HG03060 (cell line): Measurements from ENCODE around the gene RGS9BP.
"Not testable (repeated sequence)": the region's sequence is repeated elsewhere in the genome, so short reads cannot be mapped to it uniquely, and the experiment has no call there.

Experiments
- ATAC-seq: cut with Tn5 transposase; IDR thresholded peaks from one replicate; pipeline ENCODE4 v1.9.1; 2021; ENCODE audit warnings: low read depth, moderate number of reproducible peaks; ENCODE audit not compliant: unreplicated experiment

Gene RGS9BP

DNA sequence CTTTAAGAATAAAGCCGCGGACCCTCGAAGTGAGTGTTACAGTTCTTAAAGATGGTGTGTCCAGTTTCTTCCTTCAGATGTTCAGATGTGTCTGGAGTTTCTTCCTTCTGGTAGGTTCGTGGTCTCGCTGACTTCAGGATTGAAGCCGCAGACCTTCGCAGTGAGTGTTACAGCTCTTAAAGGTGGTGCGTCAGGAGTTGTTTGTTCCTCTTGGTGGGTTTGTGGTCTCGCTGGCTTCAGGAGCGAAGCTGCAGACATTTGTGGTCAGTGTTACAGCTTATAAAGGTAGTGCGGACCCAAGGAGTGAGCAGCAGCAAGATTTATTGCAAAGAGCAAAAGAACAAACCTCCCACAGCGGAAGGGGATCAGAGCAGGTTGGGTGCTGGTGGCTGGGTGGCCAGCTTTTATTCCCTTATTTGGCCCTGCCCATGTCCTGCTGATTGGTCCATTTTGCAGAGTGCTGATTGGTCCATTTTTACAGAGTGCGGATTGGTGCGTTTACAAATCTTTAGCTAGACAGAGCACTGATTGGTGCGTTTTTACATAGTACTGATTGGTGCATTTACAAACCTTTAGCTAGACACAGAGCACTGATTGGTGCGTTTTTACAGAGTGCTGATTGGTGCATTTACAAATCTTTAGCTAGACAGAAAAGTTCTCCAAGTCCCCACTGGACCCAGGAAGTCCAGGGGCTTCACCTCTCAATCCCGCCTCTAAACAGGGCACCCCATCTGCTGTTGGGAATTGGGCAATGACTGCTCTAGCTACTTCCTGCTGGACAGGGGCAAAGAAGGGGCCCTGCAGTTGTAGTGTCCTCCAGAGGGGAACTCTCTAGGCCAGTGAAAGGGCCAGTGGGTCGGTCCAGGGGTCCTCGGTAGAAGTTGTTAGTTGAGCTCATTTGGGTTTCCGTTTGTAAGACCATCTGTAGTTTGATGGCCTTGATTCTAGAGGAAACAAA is 17.8 kb downstream of the RGS9BP start:
- not testable (repeated sequence) for ATAC-seq

DNA sequence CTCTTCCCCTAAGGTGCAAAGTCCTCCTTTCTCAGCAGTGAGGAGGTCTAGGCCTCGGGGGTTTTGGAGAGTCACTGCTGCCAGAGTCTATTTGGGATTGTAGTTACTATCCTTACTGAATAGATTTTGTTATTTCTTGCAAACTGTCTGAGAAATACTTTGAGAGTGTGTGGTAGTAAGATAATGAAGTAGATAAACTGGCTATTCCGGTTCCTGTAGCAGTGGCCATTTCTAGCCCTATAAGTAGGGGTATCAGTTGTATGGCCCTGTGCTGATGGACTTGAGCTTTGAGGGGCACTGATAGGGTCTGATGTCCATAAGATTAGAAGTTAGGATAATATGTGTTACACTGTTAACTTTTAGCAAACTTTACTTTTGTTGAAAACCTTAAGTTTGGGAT is 18.7 kb downstream of the RGS9BP start:
- not testable (repeated sequence) for ATAC-seq

DNA sequence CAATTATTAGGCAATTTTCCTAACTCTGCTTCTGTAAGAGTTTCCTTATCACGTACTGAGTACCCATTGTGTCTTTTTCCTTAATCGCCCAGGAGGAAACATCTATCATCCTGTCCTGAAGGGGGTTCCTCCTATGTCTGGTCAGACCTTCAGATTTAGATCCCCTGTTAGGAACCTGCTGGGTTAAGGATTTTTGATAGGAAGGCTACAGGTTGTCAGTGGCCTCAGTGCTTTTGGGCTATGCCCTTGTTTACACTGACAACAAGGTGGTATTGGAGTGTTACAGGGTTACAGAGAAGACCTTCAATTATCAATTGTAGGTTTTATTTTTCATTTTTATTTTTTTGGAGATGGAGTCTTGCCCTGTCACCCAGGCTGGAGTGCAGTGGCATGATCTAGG is 19.2 kb downstream of the RGS9BP start:
- ATAC-seq, result not testable (repeated sequence)

DNA sequence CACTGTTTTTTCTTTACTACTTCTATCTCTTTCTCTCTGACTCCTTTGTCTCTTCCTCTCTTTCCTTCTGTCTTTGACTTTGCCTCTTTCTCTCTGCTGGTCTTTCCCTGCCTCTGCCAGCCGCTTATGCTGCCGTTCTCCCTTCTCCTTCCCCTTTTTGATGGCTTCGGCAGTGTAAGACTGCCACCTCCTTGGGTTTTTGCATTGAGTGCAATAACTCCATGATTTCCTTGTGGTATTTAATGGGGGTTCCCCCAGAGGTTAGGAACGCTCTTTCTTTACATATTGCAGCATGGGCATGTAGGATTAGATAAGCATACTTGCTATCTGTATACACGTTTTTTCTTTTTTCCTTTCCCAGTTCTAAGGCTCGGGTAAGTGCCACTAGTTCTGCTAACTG is 19.9 kb downstream of the RGS9BP start:
- ATAC-seq, result not testable (repeated sequence)

DNA sequence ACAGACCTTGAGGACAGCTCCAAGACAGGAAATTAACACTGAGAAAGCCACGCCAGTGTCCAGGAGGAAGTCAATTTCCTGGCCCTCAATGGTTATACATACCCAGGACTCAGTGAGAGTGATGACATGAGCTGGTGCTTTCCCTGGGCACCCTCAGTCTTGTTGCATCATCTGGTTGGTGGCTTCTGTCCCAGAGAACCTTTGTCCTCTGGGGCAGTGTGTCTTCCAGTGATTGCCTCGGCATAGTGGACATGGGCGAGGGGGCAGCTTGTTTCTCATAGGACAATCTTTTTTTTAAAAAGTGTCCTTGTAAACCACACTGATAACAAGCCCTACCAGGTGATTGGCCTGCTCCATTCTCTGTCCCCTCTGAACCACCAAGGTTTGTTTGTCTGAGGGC is 21.1 kb downstream of the RGS9BP start:
- ATAC-seq, result not testable (repeated sequence)

DNA sequence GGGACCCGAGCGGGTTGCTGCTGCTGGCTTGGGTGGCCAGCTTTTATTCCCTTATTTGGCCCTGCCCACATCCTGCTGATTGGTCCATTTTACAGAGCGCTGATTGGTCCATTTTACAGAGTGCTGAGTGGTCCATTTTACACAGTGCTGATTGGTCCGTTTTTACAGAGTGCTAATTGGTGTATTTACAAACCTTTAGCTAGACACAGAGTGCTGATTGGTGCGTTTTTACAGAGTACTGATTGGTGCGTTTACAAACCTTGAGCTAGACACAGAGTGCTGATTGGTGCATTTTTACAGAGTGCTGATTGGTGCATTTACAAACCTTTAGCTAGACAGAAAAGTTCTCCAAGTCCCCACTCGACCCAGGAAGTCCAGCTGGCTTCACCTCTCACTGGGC is 24.5 kb downstream of the RGS9BP start:
- ATAC-seq, result not testable (repeated sequence)

DNA sequence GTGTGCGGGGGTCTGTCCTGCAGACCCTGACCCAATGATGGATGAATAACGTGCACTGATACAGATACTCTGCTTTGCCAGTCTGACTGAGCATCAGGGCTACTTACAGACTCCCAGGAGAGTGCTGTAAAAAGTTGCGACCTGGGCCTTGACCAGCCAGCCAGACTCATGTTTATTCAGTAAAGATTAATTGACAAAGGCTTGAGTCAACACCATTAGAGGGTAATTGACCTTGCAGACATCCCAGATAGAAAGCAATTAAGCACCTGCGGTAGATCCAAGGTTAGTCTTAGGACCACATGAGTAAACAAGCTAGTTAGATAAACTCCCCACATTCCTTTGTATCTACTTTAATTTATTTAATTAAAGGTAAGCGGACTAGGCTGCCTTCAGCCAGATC is 26.4 kb downstream of the RGS9BP start:
- no peak for ATAC-seq

DNA sequence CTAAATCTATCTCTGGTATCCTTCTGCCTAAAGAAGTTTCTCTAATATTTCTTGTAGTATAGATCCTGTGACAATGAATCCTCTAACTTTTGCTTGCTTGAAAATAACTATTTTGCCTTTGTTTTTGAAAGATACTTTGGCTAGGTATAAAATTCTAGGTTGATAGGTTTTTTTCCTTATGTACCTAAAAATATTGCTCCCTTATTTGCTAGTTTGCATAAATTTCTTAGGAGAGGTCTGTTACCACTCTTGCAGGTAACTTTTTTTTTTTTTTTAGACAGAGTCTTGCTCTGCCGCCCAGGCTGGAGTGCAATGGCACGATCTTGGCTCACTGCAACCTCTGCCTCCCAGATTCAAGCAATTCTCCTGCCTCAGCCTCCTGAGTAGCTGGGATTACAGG is 28.4 kb downstream of the RGS9BP start:
- not testable (repeated sequence) for ATAC-seq

DNA sequence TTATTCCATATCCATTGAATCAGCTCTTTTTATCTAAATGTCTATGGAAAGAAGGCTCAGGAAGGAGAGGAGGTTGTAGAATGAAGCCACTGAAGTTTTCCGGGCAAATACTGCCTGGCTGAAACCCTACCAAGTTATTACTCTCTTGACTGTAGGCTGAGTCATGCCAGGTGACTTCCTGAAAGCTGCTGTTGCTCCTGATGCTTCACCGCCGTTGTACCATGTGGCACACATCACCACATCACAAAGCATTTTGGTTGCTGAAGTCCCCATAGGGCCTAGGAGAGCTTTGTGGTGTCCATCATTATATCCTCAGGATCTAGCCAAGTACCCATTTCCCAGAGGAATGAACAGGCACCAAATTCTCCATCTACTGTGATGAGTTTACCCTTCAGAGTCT is 32.8 kb downstream of the RGS9BP start:
- no peak for ATAC-seq

DNA sequence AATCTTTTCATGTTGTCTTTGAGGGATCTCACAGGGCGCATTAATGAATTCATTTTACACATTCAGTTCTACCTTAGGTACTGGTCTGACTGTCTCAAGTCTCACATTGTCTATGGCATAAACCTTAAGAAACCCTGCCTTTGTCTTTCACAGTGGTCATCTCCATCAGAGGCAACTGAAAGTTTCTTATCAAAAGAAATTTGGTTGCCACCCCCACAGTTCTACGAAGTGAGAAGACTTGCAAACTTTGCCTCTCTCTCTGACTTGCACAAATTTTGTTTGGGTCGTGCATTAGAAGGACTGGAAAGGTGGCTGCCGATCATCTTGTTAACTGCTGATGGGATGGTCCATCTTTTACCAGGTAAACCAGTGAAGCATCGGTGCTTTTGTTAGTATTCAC is 33.4 kb downstream of the RGS9BP start:
- ATAC-seq, result no peak

DNA sequence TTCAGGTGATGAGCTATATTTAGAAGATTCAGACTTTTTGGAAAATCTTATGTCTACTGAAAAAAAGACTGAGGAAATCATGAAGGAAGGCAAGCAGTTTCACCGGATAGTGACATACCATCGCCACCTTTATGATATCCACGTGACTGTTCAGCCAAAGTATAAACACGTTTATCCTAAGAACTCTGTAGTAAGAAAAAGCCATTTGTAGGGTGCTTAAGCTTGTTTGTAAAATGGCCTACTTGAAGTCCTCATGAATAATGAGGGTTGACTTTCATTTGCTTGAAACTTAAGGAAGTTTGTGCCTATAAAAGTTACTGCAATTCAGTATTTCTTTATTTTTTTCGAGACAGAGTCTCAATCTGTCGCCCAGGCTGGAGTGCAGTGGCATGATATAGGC is 36.1 kb downstream of the RGS9BP start:
- no peak for ATAC-seq

DNA sequence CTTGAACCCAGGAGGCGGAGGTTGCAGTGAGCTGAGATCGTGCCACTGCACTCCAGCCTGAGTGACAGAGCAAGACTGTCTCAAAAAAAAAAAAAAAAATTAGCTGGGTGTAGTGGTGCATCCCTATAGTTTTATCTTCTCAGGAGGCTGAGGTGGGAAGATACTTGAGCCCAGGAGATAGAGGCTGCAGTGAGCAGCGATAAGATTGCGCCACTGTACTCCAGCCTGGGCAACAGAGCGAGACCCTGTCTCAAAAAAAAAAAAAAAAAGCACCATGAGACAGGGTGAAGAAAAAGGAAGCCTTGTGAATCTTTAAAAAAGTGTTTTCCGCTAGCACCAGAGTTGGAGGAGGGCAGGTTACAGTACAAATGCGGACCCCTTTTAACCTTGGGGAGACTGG is 40.6 kb downstream of the RGS9BP start:
- ATAC-seq, result not testable (repeated sequence)

DNA sequence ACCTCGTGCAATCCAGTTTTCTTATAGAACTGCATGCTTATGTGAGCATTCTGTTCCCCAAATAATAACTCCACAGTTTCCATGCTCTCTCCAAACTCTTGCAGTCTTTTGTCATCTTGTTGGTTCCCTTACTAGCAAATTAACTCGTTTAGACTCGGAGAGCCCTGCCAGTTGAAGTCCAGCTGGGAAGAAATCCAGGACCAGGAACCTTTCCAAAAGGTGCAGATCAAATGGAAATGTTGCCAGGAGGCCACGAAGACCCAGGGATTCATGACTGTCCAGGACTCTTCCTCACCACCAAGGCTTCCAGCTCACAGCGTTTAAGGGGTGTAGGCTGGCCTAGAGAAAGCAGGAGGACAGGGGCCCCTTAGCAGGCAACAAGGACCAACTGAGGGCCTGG is 41.8 kb downstream of the RGS9BP start:
- no peak for ATAC-seq

DNA sequence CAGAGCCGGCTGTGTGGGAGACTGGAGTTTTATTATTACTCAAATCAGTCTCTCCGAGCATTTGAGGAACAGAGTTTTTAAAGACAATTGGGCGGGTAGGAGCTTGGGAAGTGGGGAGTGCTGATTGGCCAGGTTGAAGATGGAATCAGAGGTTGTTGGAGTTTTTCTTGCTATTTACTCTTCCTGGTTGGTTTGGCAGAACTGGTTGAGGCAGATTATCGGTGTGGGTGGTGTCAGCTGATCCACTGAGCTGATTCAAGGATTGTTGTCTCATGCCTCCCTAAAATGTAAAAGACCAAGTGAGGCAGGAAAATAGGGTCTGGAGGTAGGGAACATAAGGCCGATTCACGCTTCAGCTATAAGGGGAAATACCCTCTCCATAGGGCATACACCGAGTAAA is 42.6 kb downstream of the RGS9BP start:
- no peak for ATAC-seq

DNA sequence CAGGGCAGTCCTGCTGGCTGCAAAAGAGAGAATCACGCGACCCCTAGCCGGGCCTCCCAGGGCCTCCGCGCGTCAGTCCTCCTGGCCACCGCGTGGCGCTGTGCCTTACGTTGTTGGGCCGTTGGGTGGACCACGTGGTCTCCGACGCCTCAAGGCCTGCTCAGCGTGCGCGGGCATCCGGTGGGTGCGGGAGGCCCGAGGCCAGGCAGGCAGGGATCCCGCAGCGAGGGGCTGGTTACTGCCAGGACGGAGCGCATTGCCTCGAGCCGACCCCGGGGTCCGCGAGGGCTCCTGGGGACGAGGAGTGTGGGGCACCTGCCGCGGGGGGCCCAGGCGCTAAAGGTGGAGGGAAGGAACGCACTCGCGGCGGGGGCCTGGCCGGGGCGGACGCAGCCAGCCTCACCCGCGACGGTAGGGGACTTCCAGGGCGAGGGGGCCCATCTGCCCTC is 44.0 kb downstream of the RGS9BP start, which contains the start of gene TDRD12:
Gene TDRD12 (plus strand): TSS at position 157 of the 449 bp plus-strand sequence. CDS start 306 bp downstream, outside the sequence.
- ATAC-seq, result no peak

DNA sequence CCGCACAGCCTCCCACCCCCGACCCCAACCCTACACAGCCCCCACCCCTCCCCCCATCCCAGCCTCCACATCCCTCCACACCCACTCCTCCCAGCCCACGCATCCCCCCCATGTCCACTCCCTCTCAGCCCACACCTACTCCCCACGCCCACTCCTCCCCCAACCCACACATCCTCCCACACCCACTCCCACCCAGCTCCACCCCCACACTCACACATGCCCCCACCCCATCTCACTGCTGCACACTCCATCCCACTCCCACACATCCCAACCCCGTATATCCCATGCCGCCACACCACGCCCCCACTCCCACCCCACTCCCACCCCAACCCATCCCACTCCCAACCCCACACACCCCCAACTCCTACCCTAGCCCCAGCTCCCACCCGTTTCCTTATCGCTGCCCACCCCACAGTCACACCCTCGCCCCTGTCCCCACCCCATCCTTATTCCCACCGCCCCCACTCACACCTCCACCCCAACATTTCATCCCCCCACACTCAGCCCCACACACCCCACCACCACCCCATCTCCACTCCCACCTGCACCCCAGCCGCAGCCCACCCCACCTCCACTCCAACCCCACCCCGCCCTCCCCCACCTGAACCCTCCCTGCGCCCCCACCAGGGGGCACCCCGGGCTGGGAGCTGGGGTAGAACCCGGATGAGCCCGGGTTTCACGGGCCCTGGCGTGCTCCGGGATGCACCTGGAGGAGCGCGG is 44.7 kb downstream of the RGS9BP start:
- no peak for ATAC-seq

DNA sequence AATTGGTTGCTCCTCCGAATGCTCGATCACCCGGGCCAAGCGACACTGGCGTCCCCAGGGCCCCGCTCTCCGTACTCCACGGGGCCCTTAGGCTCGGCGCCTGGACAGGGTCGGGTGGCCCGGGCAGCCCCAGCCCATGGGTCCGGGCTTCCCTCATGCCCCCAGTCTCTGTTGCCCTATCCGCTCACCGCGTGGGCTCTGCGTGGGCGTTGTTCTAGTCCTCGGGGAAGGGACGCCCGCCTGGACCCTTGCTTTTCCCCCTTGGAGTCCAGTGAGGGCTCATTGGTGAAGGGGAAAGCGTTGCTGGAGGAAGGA is 45.2 kb downstream of the RGS9BP start:
- ATAC-seq, result no peak
